HFF-Myc (cell line): ENCODE data around the gene FHIT.

Source experiments
- DNase-seq: peaks from one replicate; pipeline ENCODE4 v3.0.0-alpha.2; 2011; ENCODE audit warnings: low read depth; ENCODE audit errors: extremely low read depth
- H3K4me3 ChIP-seq: replicated peaks from 2 replicates; pipeline ENCODE4 v1.5.1; 2011; ENCODE audit warnings: low read depth, mild to moderate bottlenecking, control low read depth, low read length
- TF ChIP-seq, protein P1 (sequence below): IDR thresholded peaks from 2 replicates; pipeline ENCODE4 v1.5.1; 2012; ENCODE audit warnings: mild to moderate bottlenecking, low read depth, low read length, control low read depth; ENCODE audit errors: missing control alignments

FHIT gene

DNA sequence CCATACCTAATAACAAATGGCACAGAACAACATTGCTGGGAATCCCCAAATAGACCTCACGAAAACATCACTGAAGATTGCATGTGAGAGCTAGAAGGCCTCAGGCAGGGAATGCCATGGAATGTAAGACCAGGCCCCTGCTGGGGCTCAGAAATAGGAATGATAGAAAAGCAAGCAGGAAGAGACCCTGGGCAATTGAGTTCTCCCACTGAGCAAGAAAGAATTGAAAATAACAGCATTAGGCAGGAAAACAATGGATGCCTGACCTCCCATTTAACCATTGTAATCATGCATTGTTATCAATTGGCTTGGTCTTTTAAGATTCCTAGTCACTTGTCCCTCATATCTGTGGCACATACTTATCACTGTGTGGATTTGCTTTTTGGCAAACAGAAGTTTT, 581.6 kb downstream of the FHIT start:
- no peak overlapping the region for H3K4me3 ChIP-seq
- no peak for DNase-seq
- TF ChIP-seq, protein P1, sequence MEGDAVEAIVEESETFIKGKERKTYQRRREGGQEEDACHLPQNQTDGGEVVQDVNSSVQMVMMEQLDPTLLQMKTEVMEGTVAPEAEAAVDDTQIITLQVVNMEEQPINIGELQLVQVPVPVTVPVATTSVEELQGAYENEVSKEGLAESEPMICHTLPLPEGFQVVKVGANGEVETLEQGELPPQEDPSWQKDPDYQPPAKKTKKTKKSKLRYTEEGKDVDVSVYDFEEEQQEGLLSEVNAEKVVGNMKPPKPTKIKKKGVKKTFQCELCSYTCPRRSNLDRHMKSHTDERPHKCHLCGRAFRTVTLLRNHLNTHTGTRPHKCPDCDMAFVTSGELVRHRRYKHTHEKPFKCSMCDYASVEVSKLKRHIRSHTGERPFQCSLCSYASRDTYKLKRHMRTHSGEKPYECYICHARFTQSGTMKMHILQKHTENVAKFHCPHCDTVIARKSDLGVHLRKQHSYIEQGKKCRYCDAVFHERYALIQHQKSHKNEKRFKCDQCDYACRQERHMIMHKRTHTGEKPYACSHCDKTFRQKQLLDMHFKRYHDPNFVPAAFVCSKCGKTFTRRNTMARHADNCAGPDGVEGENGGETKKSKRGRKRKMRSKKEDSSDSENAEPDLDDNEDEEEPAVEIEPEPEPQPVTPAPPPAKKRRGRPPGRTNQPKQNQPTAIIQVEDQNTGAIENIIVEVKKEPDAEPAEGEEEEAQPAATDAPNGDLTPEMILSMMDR = no peak

DNA sequence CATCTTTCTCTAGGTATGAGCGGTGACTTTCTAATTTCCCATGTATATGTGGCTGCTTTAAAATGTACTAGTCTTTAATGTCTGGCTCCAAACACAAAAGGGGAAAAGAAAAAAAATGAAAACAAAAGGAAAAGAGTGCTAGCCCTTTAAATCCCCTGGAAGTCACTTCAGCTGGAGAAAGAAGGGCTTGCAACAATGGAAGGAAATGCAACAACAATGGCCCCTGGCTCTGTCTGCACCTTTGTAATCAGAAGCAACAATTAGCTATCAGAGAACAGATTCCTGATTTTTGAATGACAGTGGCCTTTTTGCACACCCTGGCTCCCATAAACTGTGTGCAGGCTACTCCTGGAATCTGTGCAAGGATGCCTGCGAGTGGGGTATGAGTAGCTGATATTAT, 591.2 kb downstream of the FHIT start:
- DNase-seq = no peak
- no peak overlapping the region for H3K4me3 ChIP-seq
- TF ChIP-seq, protein P1 = no peak

DNA sequence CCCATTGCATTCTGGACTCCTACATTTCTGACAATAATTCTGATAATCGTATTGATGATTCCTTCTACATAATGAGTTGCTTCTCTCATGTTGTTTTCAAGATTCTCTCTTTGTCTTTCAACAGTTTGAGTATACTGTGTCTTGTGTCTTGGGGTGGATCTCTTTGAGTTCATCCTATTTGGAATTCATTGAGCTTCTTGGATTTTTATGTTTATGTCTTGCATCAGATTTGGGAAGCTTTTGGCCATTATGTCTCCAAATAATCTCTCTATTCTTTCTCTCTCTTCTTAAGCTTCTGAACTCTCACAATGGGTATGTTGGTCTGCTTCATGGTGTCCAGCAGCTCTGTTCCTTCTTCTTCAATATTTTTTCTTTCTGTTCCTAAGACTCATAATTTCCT, 592.2 kb downstream of the FHIT start:
- DNase-seq = no peak
- TF ChIP-seq, protein P1 = no peak
- H3K4me3 ChIP-seq = no peak overlapping the region

DNA sequence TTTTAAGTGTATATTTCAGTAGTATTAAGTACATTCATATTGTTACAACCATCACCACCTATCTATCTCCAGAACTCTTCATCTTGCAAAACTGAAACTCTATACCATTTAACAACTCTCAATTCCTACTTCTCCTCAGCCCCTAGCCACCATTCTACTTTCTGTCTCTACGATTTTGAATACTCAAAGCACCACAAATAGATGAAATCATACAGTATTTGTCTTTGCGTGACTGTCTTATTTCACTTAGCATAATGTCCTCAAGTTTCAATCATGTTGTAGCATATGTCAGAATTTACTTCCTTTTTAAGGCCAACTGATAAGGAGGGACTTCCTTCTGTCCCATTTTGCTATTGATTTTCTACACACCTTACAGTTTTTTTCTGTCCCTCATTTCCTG, 593.3 kb downstream of the FHIT start:
- TF ChIP-seq, protein P1 = no peak
- no peak overlapping the region for H3K4me3 ChIP-seq
- no peak for DNase-seq

DNA sequence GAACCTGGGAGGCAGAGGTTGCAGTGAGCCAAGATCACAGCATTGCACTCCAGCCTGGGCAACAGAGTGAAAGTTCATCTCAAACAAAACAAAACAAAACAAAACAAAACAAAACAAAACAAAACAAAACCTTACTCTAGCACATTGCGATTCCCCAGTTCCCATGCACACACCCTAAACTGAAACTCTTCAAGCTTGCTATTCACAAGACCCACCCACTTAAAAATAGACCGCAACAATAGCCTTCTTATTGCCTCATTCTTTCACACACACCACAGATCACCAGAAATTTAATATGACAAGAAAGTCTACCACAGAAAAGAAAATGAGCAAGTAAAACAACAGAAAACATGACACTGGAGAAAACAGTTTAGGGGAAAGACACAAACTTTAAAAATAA, 598.4 kb downstream of the FHIT start:
- DNase-seq = no peak
- no peak overlapping the region for H3K4me3 ChIP-seq
- TF ChIP-seq, protein P1 = no peak

DNA sequence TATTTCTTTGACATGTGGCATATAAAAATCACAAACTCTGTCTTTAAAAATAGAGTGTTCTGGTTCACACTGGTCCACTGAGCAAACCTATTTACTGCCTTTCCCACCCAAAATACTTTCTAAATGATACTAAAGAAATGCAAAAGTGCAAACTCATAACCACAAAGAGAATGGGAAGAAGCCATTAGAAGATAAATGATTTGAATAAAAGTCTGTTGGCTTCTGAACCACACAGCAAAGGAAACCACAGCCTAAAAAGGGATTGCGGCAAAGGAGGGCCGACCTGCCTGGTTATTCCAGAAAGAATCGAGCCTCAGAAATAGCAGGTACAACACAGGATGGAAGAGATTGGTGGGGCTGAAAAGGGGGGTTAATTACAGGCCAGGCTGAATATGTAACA, 599.5 kb downstream of the FHIT start:
- TF ChIP-seq, protein P1 = no peak
- DNase-seq = no peak
- no peak overlapping the region for H3K4me3 ChIP-seq

DNA sequence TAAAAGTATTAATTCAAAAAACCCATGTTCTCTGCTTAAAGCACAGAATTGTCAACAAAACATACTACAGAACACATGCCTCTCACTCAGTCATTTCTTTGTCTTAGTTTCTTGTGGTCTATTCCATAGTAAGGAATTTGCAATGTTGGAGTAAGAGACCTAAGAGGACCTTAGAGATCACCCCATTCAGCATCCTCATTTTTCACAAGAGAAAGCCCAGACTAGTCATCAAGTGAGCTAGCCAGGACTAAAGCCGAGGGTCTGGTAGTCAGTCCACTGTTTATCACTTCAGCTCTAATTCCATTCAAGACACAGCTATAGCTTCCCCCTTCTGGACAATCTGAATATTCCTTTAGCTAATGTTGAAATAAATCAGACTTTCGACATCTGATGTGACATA, 601.1 kb downstream of the FHIT start:
- H3K4me3 ChIP-seq = no peak overlapping the region
- DNase-seq = no peak
- TF ChIP-seq, protein P1 = no peak
